Hematopoietic multipotent progenitor cell (in vitro differentiated cells): ENCODE data around the gene TCERG1L. TPM values are rescaled to one million over a fixed set of nuclear protein-coding genes. Genes with fewer than 3 reads are reported as not detected.

ENCODE experiments used
- DNase-seq, 3 donors: peaks; one replicate each; pipeline ENCODE4 v3.0.0-alpha.2; 2011 to 2015; ENCODE audit warnings: low read depth in 2 of 3, low spot score in 2 of 3
- total RNA-seq: library from RNA; depleted of rRNA; stranded (reverse); fragments of >200 nt; gene quantifications from one replicate; pipeline ENCODE4 v1.2.3, GENCODE V29; 2012

The TCERG1L gene
- total RNA-seq, 1 donor = under 0.01 TPM

GRCh38 chr10:131056091-131056579 lies 255.4 kb downstream of the TCERG1L start:
- no peak for DNase-seq

- DNase-seq = no peak
Observed at GRCh38 chr10:131055437-131055836, 256.1 kb downstream of the TCERG1L start.

- DNase-seq = no peak
Observed at GRCh38 chr10:131053192-131053591, 258.3 kb downstream of the TCERG1L start.

DNA sequence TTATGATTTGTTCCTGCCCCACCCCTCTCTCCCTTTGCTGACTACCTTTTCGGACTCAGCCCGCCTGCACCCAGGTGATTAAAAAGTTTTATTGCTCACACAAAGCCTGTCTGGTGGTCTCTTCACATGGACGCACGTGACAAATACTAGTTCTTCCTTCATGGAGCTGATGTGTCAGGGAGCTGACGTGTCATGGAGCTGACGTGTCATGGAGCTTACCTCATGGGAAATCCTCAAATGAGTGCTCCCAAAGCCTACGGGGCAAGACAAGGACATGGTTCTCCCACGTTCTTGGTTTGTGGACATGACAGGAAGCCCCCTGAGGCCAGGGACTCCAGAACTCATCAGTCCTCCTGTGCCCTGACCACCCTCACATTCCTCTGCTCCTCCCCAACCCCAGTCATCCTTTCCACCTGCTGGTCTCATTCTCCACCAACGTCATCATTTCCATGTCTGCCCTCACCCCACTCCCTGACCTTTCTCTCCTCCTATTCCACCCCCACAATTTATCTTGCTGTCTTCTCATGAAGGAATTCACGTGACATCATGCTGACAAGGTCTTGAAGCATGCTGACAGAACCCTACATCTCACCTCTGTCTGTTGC lies 261.3 kb downstream of the TCERG1L start:
- no peak for DNase-seq

DNA sequence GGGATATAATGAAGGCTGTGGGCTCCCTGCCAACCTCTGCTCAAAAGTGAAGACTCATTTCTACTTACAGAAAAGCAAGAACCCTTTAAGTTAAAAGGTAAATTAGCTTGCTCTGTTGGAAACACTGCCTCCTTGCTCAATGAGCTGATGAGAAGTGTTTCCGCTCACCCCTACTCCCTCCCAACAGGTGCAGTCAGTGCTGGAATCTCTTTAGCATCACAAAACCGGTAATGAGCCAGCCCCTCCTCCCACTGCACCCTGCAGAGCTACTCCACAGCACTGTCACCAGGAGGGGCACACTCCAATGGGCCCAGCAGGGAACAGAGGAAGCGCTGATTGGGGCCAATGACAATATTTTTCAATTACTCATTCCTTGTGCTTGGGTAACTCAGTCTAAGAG lies 262.5 kb downstream of the TCERG1L start:
- DNase-seq = no peak

DNA sequence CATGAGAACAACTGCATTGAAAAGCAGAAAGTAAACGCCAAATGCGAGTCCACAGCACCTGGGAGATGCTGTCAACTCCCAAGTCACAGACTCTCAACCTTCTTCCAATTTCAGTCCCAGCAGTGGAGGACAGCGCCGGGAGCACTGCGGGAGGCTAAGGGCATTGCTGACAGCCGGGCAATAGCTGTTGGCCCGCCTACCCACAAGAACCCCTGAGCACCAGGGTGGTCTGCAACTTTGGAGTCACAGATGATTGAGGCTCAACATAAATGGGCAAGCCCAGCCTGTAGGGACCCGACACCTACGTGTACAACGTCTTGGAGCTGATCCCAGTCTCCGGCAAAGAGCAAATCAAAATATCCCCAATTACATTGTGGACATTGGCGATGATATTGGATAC lies 262.9 kb downstream of the TCERG1L start:
- DNase-seq = no peak

- no peak for DNase-seq
Observed at GRCh38 chr10:131047501-131047900, 264.0 kb downstream of the TCERG1L start.

- DNase-seq = no peak
Observed at GRCh38 chr10:131046194-131046593, 265.3 kb downstream of the TCERG1L start.

DNA sequence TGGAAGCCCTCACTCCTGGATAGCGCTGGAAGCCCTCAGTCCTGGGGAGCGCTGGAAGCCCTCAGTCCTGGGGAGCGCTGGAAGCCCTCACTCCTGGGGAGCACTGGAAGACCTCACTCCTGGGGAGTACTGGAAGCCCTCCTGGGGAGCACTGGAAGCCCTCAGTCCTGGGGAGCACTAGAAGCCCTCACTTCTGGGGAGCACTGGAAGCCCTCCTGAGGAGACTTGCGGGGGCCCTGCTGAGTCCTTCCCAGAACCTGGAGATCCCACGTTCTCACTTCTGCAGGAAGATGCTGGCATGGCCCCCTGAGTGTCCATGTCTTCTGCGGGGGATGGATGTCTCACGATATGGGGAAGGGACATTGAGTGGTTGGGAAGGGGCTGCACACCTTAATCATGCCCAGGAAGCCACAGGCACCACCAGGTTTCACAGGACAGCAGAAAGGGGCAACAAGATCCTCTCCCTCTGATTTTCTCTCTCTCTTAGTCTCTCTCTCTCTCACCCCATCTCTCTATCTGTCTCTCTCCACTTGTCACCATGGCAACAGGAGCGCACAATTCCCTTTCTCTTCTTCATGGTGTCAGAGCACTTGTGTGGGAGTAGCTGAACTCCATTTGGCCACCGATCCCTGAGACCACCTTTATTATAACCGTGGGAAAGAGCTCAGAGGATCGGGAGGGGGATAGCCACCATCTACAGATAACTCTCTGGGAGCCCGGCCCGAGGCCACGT lies 267.0 kb downstream of the TCERG1L start:
- no peak for DNase-seq

DNA sequence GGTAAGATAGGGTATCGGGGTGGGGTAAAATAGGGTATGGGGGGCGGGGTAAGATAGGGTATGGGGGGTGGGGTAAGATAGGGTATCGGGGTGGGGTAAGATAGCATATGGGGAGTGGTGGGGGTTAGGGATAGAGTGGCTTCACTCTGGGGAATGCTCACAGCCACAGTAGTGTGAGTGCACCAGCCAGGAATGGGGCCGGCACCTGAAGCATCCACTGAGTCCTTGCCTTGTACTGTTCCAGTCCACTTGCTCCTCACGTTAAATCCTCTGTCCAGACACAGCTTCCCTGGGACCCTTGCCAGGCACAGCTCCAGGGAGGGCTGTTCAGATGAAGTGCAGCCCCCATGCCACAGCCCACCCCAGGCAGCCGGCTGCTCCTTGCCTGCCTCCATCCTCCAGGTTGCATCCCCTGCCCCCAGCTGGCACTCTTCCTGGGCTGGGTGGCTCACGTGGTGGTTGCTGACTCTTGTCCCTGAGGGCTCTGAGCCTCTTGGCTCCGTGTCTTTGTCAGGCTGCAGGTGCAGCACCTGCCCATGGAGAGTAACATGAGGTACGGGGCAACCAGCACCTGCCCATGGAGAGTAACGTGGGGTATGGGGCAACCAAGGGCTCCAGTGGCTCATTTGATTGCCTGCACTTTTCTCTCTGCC lies 268.4 kb downstream of the TCERG1L start:
- no peak for DNase-seq
